Esophagus squamous epithelium (tissue), 5 donors: ENCODE measurements around the gene RPH3AL. TPM values are rescaled to one million over a fixed set of nuclear protein-coding genes. Genes with fewer than 3 reads are reported as not detected.
"Not testable (repeated sequence)": the region's sequence is repeated elsewhere in the genome, so short reads cannot be mapped to it uniquely, and the experiment has no call there.

Source experiments
- DNase-seq: peaks from one replicate; lab custom pipeline; 2025; lab: John Stamatoyannopoulos, UW
- H3K27ac ChIP-seq, 4 donors: fragments of 200-600 bp; sonication (generic); one replicate each; pipeline ENCODE4 v1.5.1; 2016 to 2019; ENCODE audit warnings: mild to moderate bottlenecking in 1 of 4
- H3K27me3 ChIP-seq, 4 donors: fragments of 200-600 bp; sonication (generic); 1 replicate in 3 of 4; 2 replicates in 1 of 4; pipeline versions ENCODE4 v1.5.1 to v1.6.0; 2017 to 2021; ENCODE audit warnings: antibody characterized with exemption in 1 of 4
- H3K36me3 ChIP-seq, 3 donors: fragments of 200-600 bp; sonication (generic); one replicate each; pipeline ENCODE4 v1.5.1; 2016 to 2019
- H3K4me1 ChIP-seq, 3 donors: fragments of 200-600 bp; sonication (generic); one replicate each; pipeline ENCODE4 v1.5.1; 2017 to 2019
- H3K4me3 ChIP-seq, 4 donors: fragments of 200-600 bp; sonication (generic); 1 replicate in 3 of 4; 2 replicates in 1 of 4; pipeline ENCODE4 v1.5.1; 2016 to 2019; ENCODE audit warnings: mild to moderate bottlenecking in 2 of 4, moderate library complexity in 1 of 4
- H3K9me3 ChIP-seq, 3 donors: fragments of 200-600 bp; sonication (generic); one replicate each; pipeline ENCODE4 v1.5.1; 2016 to 2019
- CTCF ChIP-seq, 6 experiments: fragments of 450-650 bp in 4 of 6; fragments of 200-600 bp in 2 of 6; sonication (generic) in 2 of 6; IDR thresholded peaks; one replicate each; pipeline ENCODE4 v1.5.1; 2016 to 2019; ENCODE audit warnings: antibody characterized with exemption in 6 of 6, mild to moderate bottlenecking in 4 of 6, moderate library complexity in 4 of 6
- POLR2A ChIP-seq, 4 donors: fragments of 450-650 bp; IDR thresholded peaks; one replicate each; pipeline ENCODE4 v1.6.1; 2017; ENCODE audit warnings: antibody characterized with exemption in 4 of 4, mild to moderate bottlenecking in 4 of 4, moderate library complexity in 3 of 4
- WGBS, 2 donors: methylation state at CpG; one replicate each; pipeline ENCODE4 v1.1.5; 2018; 5-methylcytosine and 5-hydroxymethylcytosine counted together
- intact Hi-C: fragments of 100-400 bp; cut with DNase I; formaldehyde crosslinking; loops from one replicate; pipeline ENCODE4 v1.15.0; 2022
- total RNA-seq, 4 donors: library from RNA; depleted of rRNA; stranded (reverse); fragments of >200 nt; gene quantifications; one replicate each; pipeline ENCODE4 v1.1.0, GENCODE V29; 2016
- donor health status: DM: yes; HTN: yes; CAD: no.

Gene RPH3AL
- total RNA-seq, 4 donors from 2014 or later: 5.2 to 18.3 (median 7.5) TPM

GRCh38 chr17:245611-246010 is 107.0 kb downstream of the RPH3AL start:
- TF ChIP-seq CTCF (IDR thresholded peaks at IDR 0.05): no peak
- TF ChIP-seq POLR2A (IDR thresholded peaks at IDR 0.05): no peak
- no peaks in the 10 kb centered on the region for H3K4me1 ChIP-seq
- intact Hi-C loops: no loop called here
- H3K27me3 ChIP-seq: no peaks in the 10 kb centered on the region
- H3K9me3 ChIP-seq: no peaks in the 10 kb centered on the region
- H3K36me3 ChIP-seq: peaks cover 0 to 21% (median 0%) of the 10 kb centered on the region in 3 donors
- no peak overlapping the region for H3K27ac ChIP-seq
- no peak for DNase-seq
- H3K4me3 ChIP-seq: no peak overlapping the region
- 73% methylated on average over 3 of the region's 13 CpGs; no CpG with 5 or more reads in 1 of the 2 donors for WGBS, 2 donors

GRCh38 chr17:245020-245419 is 107.6 kb downstream of the RPH3AL start:
- Histone ChIP-seq H3K36me3 (peaks cover 0 to 21% (median 0%) of the 10 kb centered on the region in 3 donors), H3K4me3 (no peak overlapping the region), H3K27ac (no peak overlapping the region), H3K27me3 (no peaks in the 10 kb centered on the region), H3K4me1 (no peaks in the 10 kb centered on the region), H3K9me3 (no peaks in the 10 kb centered on the region)
- no peak for DNase-seq
- intact Hi-C loops: no loop called here
- TF ChIP-seq POLR2A (IDR thresholded peaks at IDR 0.05) (no peak), CTCF (IDR thresholded peaks at IDR 0.05) (no peak)
- 90 to 93% methylated on average over 6 to 7 of the region's 7 CpGs for WGBS, 2 donors

- H3K9me3 ChIP-seq, DNase-seq, intact Hi-C loops, H3K27ac ChIP-seq, H3K4me3 ChIP-seq, H3K27me3 ChIP-seq, H3K4me1 ChIP-seq: not testable (repeated sequence)
- peaks cover 0 to 21% (median 0%) of the 10 kb centered on the region in 3 donors for H3K36me3 ChIP-seq
Observed at GRCh38 chr17:243924-244323, 108.7 kb downstream of the RPH3AL start.

- no peaks in the 10 kb centered on the region for H3K36me3 ChIP-seq
- H3K9me3 ChIP-seq: no peaks in the 10 kb centered on the region
- WGBS, 2 donors: 83 to 85% methylated on average over 2 of the region's 4 CpGs
- DNase-seq: no peak
- H3K4me3 ChIP-seq: no peak overlapping the region
- intact Hi-C loops: no loop called here
- H3K27me3 ChIP-seq: no peaks in the 10 kb centered on the region
- no peak overlapping the region for H3K27ac ChIP-seq
- TF ChIP-seq POLR2A (IDR thresholded peaks at IDR 0.05): no peak
- no peak for TF ChIP-seq CTCF (IDR thresholded peaks at IDR 0.05)
- no peaks in the 10 kb centered on the region for H3K4me1 ChIP-seq
Observed at GRCh38 chr17:238964-239259, 113.7 kb downstream of the RPH3AL start.

GRCh38 chr17:238071-238963 is 114.3 kb downstream of the RPH3AL start:
- DNase-seq: no peak
- Histone ChIP-seq H3K9me3 (no peaks in the 10 kb centered on the region), H3K27ac (no peak overlapping the region), H3K27me3 (no peaks in the 10 kb centered on the region), H3K36me3 (no peaks in the 10 kb centered on the region), H3K4me3 (no peak overlapping the region), H3K4me1 (peaks cover 0 to 4% (median 0%) of the 10 kb centered on the region in 3 donors)
- 85 to 91% methylated on average over 20 to 21 of the region's 23 CpGs for WGBS, 2 donors
- intact Hi-C loops: no loop called here
- TF ChIP-seq POLR2A (IDR thresholded peaks at IDR 0.05): no peak
- TF ChIP-seq CTCF (IDR thresholded peaks at IDR 0.05): no peak
